Activated CD8-positive, alpha-beta memory T cell treated with anti-CD3 and anti-CD28 coated beads for 1 hour (primary cell): ENCODE measurements around the gene C1QTNF3.
"Not testable (repeated sequence)": the region's sequence is repeated elsewhere in the genome, so short reads cannot be mapped to it uniquely, and the experiment has no call there.

Experiments
- DNase-seq, 2 donors: peaks; one replicate each; pipeline ENCODE4 v3.0.0-alpha.2; 2020; ENCODE audit warnings: low read depth in 1 of 2; ENCODE audit errors: extremely low read depth in 1 of 2

The C1QTNF3 gene

DNA sequence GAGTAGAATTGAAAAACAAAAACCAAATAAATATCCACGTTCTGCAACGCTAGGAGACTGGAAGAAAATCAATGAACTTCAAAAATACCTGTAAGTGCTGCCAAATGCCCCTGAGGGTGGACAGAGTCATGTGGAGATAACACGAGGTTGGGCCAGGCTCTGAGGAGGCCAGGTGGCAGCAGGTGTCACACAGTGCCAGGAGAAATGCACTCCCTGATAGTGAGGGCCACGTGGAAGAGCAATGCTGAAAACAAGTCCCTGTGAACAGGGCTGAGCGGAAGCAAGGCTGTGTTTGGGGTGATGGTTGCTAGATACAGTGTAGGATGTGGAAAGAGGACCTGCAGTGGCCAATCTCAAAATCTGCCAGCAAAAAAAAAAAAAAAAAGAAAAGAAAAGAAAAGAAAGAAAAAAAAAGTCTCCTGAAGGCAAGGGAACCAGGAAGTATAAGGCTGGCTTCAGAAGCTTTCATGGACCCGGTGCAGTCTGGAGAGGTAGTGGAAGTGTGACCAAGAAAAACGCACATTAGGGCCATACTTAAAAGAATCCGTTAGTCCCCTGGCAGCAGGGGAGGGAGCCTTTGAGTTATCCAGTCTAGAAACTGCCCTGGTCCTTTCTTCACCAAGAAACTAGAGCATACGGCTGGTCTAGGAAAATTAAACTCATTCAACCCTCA, 16.8 kb downstream of the C1QTNF3 start:
- no peak for DNase-seq

DNA sequence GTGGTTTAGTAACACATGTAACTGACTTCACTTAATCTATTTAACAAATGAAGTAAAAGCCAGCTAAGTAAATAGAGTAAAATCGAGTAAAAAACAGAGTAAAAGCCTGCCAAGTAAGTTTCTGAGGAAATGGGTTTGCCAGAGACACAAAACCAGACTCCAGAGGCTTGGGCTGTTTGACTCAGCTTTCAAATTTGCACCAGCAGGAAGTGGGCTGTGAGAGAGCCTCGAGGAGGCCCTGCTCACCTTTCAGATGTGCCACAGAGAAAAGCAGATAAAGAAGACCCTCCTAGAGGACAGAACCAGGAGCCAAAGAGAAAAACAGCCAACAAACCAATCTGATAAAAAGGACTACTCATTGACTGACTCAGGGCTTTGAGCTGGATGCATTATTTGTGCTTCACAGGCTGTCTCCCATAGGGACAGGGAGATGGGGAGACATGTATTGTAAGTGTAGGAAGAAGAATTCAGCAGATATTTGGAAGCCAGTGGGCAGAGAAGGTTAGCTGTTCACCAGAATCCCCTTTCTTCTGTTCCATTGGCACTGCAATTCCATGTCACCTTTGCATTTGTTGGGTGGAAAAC, 20.8 kb downstream of the C1QTNF3 start:
- no peak for DNase-seq

DNA sequence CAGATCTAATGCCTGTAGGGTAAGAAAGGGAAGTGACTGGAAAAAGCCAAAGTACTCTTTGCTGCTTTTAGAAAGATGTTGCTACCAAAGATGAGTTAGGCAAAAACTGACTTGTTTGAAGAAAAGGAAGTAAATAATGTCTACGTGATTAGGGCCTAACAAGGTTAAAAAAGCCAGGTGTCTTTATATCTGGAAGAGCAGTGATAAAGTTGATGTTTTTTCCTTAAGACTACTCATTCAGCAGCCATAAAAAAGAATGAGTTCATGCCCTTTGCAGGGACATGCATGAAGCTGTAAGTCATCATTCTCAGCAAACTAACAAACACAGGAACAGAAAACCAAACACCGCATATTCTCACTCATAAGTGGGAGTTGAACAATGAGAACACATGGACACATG, 21.7 kb downstream of the C1QTNF3 start:
- DNase-seq: no peak

DNA sequence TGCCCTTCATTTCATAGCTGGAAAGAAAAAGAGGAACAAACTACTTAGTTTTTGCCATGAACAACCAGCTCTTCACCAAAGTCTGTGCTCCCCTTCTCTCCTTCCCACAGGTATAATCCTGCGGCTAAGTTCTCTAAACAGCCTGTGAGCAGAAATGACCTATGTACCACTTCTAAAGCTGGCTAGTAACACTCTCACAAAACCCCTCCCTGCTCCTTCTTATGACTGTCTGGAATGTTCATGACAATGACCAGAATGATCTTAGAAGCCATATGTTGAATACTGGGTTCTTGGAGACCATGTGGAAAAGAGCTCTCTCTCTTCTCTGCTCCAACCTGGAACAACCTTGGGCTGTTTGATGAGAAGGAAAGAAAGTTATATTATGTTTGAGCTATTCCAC, 22.3 kb downstream of the C1QTNF3 start:
- DNase-seq: no peak

DNA sequence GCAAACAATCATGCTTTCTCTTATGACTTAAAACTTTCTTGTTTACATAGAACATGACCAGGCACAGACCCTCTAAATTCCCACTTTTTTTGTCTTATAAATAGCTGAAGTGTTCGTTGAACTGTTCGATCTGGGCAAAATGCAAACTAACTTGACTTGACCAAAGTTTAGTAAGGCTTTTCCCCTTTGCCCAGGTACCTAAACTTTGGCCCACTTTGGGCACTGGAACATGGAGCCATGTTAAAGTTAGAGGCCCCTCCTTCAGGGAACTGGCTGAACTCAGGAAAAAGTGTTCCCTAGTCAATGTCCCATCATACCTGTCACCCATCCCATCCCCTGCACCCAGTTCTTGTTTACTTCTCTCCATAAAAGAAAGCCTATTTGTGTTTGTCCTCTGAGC, 25.8 kb downstream of the C1QTNF3 start:
- DNase-seq: no peak

DNA sequence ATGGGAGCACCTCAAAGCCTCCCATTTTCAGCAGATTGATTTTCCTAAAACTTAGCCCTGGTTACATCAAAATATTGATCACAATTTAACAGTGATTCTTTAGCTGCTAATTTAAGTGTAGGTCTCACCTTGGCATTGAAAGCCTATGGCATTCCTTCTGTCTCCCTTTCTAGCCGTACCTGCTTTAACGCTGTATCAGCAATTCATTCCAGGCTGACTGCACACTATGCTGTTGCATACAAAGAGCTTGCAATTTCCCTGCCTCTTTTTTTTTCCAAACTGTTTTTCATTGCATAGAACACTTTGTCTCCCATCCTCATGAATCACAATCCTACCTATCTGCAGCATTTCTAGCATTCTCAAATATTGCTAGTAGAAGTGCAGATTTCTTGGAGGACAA, 26.3 kb downstream of the C1QTNF3 start:
- no peak for DNase-seq

DNA sequence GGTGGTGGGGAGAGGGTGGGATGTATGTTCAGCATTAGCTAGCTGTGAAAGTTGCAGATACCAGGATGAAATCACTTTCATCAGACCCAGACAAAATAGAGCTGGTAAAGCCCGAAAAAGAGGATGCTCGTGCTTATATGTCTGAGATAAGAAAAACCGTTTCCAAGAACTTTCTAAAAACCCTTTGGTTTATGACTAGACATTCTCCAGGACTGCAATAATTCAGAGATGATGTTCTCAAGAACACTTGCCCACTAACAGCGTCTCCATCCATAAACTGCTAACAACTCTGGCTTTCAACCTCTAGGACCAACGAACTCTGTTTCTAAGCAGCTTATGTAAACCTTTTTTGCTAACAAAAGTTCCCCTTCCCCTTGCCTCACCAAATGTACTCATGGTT, 26.8 kb downstream of the C1QTNF3 start:
- DNase-seq: no peak

DNA sequence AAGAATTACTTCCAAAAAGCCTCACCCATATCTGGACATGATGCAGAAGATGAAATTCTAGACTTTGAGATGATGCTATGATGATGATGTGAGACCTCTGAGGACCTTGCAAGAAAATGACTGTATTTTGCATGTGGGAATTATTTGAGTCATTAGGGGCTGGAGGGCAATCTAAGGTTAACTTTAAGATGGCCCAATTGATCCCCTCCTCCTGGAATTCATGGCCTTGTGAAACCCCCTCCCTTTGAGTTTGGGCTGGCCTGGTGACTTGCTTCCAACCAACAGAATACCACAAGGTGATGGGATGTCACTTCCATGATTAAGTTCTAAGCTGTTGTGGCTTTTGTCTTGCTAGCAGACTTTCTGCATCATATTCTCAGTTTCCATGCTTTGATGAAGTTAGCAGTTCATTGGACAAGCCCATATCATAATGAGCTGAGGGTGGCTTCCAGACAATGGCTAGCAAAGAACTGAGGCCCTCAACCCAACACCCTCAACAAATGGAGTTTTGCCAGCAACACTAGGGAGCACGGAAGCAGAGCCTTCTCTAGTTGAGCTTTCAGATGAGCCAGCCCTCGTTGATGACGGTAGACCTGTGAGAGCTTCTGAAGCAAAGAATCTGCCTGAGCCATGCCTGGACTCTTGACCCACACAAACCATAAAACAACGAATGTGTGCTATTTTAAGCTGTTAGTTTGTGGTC, 27.7 kb downstream of the C1QTNF3 start:
- DNase-seq: no peak

DNA sequence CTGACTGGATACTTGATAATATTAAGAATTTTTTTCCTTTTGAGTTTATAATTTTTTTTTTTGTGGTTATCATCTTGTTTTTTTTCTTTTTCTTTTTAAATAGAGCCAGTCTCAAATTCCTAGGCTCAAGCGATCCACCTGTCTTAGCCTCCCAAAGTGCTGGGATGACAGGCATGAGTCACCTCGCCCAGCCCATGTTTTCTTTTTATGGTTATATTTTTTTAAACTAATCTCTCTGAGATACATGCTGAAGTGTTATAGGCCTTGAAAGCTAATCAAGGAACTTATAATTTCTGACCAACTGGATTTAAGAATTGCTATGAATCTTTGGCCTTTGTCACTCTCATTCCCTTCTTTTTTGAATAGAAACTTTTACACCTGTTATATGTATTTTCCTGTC, 28.4 kb downstream of the C1QTNF3 start:
- no peak for DNase-seq

DNA sequence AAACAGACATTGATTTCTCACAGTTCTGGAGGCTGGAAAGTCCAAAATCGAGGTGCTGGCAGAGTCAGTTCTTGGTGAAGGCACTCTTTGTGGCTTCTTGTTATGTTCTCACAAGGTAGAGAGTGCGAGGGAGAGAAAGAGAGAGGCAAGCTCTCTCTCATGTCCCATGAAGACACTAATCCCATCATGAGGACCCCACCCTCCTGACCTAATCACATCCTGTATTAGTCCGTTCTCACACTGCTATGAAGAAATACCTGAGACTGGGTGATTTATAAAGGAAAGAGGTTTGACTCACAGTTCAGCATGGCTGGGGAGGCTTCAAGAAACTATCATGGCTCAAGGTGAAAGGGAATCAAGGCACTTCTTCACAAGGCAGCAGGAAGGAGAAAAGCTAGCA, 29.5 kb downstream of the C1QTNF3 start:
- DNase-seq: no peak

DNA sequence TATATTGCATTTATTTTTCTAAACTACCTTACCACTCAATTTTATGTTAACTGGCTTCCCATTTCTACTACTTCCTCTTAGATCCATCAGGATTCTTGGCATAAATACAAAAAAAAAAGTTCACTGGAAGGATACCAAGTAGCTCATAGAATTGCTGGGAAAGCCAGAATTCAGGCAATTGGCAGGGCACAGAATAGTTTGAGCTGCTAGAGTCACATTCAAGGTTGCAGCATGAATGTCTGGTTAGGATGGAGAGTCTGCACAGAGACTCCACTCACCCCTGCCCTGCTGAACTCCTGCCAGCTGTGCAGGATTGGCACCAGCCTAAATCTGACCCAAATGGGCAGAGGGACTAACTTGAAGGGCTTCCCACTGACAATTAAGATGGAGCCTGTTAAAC, 30.2 kb downstream of the C1QTNF3 start:
- no peak for DNase-seq

DNA sequence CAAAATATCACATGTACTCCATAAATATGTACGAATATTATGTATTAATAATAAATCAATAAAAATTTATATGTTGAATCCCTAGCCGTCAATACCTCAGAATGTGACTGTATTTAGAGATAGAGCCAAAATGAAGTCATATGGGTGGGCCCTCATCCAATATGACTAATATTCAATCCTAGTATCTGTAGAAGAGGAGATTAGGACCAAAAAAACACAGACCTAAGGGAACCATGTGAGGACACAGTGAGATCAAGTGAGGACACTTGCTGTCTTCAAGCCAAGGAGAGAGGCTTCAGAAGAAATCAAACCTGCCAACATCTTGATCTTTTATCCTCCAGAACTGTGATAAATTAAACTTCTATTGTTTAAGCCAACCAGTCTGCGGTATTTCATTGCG, 31.5 kb downstream of the C1QTNF3 start:
- DNase-seq: no peak

DNA sequence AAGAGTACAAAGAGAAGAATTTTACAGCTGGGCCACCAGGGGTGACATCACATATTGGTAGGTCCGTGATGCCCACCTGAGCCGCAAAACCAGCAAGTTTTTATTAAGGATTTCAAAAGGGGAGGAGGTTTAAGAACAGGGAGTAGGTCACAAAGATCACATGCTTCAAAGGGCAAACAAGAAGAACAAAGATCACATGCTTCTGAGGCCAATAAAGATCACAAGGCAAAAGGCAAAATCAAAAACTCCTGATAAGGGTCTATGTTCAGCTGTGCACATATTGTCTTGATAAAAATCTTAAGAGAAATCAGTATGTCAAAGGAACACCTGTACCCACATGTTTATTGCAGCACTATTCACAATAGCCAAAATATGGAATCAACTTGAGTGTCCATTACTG, 32.9 kb downstream of the C1QTNF3 start:
- DNase-seq: not testable (repeated sequence)

DNA sequence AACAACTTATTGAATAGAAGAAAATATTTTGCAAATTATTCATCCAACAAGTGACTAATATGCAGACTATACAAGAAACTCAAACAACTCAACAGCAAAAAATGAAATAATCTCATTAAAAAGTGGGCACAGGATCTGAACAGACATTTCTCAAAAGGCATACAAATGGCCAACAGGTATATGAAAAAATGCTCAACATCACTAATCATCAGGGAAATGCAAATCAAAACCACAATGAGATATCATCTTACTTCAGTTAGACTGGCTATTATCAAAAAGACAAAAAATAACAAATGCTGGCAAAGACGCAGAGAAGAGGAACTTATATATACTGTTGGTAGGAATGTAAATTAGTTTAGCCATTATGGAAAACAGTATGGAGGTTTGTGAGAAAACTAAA, 33.4 kb downstream of the C1QTNF3 start:
- no peak for DNase-seq

DNA sequence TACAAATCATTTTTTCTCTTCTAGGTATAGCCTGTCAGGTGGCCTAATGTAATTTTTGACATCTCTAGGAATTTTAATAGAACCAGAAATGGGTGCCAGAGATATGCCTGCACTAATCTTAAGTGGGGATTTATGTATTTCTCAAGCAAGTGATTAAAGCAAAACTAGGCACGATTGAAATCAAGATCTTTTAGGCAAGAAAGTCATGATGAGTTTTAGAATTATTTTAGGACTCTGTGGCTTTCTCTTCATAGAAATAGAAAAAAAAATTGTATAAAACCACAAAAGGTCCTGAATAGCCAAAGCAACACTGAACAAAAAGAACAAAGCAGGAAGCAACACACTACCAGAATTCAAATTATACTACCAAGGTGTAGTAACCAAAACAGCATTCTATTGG, 34.2 kb downstream of the C1QTNF3 start:
- no peak for DNase-seq

DNA sequence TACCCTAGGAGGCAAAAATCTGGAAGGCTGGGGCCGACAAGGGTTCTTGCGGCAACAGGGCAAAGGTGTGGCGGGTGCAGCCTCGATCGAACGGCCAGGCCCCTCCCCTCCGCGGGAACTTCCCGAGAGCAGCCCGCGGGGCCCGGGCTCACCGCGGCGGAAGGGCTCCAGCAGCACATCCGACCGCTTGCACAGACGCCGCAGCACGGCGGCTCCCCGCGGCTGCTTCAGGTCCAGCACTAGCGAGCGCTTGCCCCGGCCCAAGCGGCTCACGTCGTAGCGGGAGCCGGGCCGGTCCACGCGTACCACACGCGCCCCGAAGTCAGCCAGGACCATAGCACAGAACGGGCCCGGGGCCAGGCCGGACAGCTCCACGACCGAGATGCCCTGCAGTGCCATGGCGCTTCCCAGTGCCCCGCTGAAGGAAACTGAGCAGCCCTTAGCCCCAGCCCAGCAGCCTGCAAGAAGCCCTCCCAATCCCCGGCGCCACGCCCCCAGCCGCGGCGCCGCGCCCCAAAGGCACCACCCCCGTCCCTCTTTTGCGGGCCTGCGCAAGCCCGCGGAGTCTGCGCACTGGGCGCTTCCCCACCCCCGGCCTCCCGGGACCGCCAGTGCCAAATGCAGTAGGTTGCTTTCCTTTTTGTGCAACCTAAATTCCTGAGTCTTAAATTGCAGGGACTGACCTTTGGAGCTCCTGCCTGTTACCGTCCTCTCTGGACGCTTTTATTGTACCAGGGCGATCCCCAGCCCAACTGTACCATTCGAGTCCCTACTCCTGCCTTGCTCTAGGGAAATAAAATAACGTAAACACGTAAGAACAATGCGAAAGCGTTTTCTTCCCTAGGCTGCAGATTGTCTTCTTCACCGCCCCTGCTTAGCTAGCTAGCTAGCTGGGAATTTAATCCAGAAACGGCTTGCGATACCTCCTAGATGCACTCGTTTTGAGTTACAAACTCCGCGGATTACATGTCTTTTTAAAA, 35.1 kb downstream of the C1QTNF3 start, which contains the start of gene AMACR:
Gene AMACR, minus strand, starts transcription at position 430 of the 980 bp plus-strand sequence. Its CDS starts 31 bp downstream, at position 399.
- DNase-seq: peak; percentile 56 to 84

DNA sequence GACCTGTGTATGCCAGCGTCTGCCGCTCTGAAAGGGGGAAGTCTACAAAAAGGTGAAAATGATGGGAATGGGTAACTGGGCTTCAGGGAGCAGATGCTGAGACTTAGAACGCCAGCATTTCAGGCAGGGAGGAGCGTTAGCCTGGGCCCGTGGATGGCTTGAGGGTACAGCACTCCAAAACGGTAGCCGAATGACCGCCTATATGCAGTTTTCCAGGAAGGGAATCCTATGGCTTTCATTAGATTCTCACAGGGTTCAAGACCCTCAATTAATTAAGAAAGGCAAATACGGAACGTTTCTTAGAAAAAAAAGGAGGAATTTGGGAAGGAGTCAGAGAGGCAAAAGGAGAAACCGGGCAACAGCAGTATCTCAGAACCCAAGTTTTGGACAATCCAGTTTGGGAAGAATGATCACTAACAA, 35.8 kb downstream of the C1QTNF3 start:
- no peak for DNase-seq

DNA sequence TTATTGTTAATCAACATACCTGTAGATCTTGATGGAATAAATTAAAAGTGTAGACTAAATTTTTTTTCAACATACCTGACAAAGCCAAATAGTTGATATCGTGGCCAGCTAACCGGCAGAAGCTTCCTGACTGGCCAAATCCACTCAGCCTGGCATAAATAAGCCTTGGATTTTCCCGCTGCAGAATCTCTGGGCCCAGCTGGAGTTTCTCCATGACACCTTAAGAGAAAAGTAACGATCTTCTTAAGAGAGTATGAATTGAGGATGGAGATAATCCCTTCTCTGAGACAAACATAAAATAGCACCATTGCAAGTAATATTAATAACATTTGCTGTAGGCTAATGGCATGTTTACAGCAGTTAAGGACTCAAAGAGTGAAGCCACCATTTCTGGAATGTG, 37.3 kb downstream of the C1QTNF3 start:
- DNase-seq: no peak

DNA sequence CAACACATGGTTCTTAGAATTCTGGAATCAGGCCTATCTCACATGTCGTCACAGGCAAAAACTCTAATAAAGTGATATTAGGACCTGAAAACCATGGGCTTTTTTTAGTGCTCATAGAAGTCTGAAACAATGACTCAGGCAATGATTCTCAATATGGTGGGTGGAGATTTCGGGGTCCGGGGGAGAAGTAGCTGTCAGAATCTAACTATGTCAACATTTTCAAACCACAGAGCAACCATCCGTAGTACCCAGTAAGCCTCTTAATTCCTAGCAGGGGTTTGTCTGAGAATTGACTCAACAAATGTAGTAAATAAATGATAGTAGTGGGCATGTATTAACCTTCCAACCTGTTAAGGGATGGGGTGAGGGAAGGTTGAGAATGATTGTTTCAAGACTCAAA, 37.8 kb downstream of the C1QTNF3 start:
- DNase-seq: no peak

DNA sequence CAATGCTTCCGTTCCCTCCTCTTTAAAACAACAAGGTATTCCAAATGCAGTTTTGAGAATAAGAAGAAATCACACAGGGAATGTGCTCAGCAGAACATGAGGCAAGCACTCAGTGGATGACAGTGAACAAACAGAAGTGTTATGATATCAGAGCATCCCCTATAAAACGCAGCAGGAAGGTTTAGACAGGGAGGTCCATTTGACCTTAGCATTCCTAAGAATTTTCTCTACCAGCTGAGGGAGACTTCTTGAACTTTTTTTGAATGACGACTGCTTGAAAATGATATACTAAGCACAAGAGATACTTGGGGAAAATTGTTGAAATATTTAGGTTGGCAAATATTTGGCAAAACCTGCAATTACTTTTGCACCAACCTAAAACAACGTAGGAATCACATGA, 39.1 kb downstream of the C1QTNF3 start:
- no peak for DNase-seq
